WTC11 (cell line): Measurements from ENCODE around the gene SMOC2.

Experiments used
- TF ChIP-seq, protein P1 (sequence below): fragments of 200-600 bp; IDR thresholded peaks from 2 replicates; pipeline ENCODE4 v1.8.0; 2022; ENCODE audit warnings: antibody characterized with exemption
- TF ChIP-seq, protein P2 (sequence below): sonication (generic); formaldehyde crosslinking; IDR thresholded peaks from 2 replicates; pipeline ENCODE4 v1.8.0; 2022; ENCODE audit warnings: mild to moderate bottlenecking, missing genetic modification reagents

DNA sequence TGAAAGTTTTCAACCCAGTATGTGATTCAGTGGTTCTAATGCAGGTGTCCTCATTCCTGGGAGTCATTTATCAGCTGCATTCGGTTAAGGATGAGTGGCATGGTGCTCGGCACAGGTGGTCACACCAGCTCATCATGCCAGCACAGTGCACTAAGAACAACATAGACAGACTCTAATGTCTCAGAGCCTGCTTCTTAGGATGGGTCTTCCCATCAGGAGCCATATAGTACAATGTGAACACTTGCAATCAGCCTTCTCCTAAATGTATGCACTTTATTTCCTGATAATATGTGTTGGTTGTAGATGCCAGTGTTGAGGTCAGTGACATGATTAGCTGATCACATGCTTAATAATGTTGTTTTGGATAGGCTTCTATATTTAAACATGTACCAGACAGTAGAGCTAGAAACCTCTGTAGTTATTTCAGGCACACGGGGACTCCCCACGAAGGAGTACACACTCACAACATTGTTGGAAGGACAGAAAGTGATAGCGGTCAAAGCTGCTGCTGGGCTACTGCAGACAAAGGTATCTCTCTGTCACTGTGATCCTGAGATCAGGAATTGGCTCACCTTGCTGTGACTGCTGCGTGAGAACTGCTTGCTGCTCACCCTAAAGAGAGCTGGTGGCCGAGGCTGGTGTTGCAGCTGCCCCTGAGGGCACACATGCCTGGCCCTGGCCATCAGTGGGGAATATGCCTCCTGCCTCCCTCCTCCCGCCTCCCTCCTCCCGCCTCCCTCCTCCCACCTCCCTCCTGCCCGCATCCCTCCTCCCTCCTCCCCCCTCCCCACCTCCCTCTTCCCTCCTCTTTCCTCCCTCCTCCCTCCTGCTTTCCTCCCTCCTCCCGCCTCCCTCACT lies 195.4 kb downstream of the SMOC2 start:
- TF ChIP-seq, protein P1, sequence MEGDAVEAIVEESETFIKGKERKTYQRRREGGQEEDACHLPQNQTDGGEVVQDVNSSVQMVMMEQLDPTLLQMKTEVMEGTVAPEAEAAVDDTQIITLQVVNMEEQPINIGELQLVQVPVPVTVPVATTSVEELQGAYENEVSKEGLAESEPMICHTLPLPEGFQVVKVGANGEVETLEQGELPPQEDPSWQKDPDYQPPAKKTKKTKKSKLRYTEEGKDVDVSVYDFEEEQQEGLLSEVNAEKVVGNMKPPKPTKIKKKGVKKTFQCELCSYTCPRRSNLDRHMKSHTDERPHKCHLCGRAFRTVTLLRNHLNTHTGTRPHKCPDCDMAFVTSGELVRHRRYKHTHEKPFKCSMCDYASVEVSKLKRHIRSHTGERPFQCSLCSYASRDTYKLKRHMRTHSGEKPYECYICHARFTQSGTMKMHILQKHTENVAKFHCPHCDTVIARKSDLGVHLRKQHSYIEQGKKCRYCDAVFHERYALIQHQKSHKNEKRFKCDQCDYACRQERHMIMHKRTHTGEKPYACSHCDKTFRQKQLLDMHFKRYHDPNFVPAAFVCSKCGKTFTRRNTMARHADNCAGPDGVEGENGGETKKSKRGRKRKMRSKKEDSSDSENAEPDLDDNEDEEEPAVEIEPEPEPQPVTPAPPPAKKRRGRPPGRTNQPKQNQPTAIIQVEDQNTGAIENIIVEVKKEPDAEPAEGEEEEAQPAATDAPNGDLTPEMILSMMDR: no peak
- TF ChIP-seq, protein P2, sequence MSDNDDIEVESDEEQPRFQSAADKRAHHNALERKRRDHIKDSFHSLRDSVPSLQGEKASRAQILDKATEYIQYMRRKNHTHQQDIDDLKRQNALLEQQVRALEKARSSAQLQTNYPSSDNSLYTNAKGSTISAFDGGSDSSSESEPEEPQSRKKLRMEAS (CRISPR knock-in tag): no peak
